Measurements from ENCODE around the gene C1orf167.

Gene C1orf167

GRCh38 chr1:11753555-11754208 lies 8.3 kb upstream of the C1orf167 start:
- TF ChIP-seq ZNF8 (CRISPR knock-in tag; IDR thresholded peaks at IDR 0.05): no peak
- TF ChIP-seq ZC3H10 (CRISPR knock-in tag; IDR thresholded peaks at IDR 0.05): no peak
- no peak for TF ChIP-seq ZFP3 (CRISPR knock-in tag; IDR thresholded peaks at IDR 0.05)
- TF ChIP-seq ESRRG (CRISPR knock-in tag; IDR thresholded peaks at IDR 0.05): no peak
- no peak for TF ChIP-seq ZNF70 (CRISPR knock-in tag; IDR thresholded peaks at IDR 0.05)
- TF ChIP-seq ZFP30 (CRISPR knock-in tag; IDR thresholded peaks at IDR 0.05): no peak
- TF ChIP-seq BACH2 (CRISPR knock-in tag; IDR thresholded peaks at IDR 0.05; ENCODE audit: borderline replicate concordance): no peak
- no peak for TF ChIP-seq GLIS3 (CRISPR knock-in tag; IDR thresholded peaks at IDR 0.05)
- TF ChIP-seq RARB (CRISPR knock-in tag; IDR thresholded peaks at IDR 0.05): no peak
- TF ChIP-seq TOX (CRISPR knock-in tag; IDR thresholded peaks at IDR 0.05; ENCODE audit: borderline replicate concordance): no peak
- TF ChIP-seq PPARA (CRISPR knock-in tag; IDR thresholded peaks at IDR 0.05; ENCODE audit: borderline replicate concordance): no peak
- no peak for TF ChIP-seq TSHZ2 (CRISPR knock-in tag; IDR thresholded peaks at IDR 0.05)
- no peak for TF ChIP-seq SNAI2 (CRISPR knock-in tag; IDR thresholded peaks at IDR 0.05)
- TF ChIP-seq ARNTL (CRISPR knock-in tag; IDR thresholded peaks at IDR 0.05; ENCODE audit: borderline replicate concordance, low read depth): no peak
- no peak for TF ChIP-seq TCF4 (CRISPR knock-in tag; IDR thresholded peaks at IDR 0.05; ENCODE audit: borderline replicate concordance)
- ATAC-seq: peak; percentile 27; the same call in 2 of the 3 replicates

GRCh38 chr1:11757047-11757446 lies 4.9 kb upstream of the C1orf167 start:
- TF ChIP-seq TSHZ2 (CRISPR knock-in tag; IDR thresholded peaks at IDR 0.05): no peak
- no peak for TF ChIP-seq PATZ1 (CRISPR knock-in tag; IDR thresholded peaks at IDR 0.05; ENCODE audit: borderline replicate concordance)
- TF ChIP-seq ZNF565 (CRISPR knock-in tag; conservative IDR thresholded peaks at IDR 0.05; ENCODE audit: low read depth): no peak
- TF ChIP-seq ZNF8 (CRISPR knock-in tag; IDR thresholded peaks at IDR 0.05): no peak
- TF ChIP-seq GLIS3 (CRISPR knock-in tag; IDR thresholded peaks at IDR 0.05): no peak
- no peak for TF ChIP-seq POU6F1 (CRISPR knock-in tag; IDR thresholded peaks at IDR 0.05; ENCODE audit: borderline replicate concordance, low read depth)
- no peak for TF ChIP-seq OSR1 (CRISPR knock-in tag; IDR thresholded peaks at IDR 0.05)
- TF ChIP-seq PPARA (CRISPR knock-in tag; IDR thresholded peaks at IDR 0.05; ENCODE audit: borderline replicate concordance): no peak
- no peak for TF ChIP-seq RARB (CRISPR knock-in tag; IDR thresholded peaks at IDR 0.05)
- TF ChIP-seq ZFP30 (CRISPR knock-in tag; IDR thresholded peaks at IDR 0.05): no peak
- TF ChIP-seq TCF4 (CRISPR knock-in tag; IDR thresholded peaks at IDR 0.05; ENCODE audit: borderline replicate concordance): no peak
- TF ChIP-seq CSRNP3 (CRISPR knock-in tag; IDR thresholded peaks at IDR 0.05): no peak
- no peak for TF ChIP-seq ARNTL (CRISPR knock-in tag; IDR thresholded peaks at IDR 0.05; ENCODE audit: borderline replicate concordance, low read depth)
- TF ChIP-seq SNAI2 (CRISPR knock-in tag; IDR thresholded peaks at IDR 0.05): no peak
- TF ChIP-seq CREB5 (CRISPR knock-in tag; IDR thresholded peaks at IDR 0.05; ENCODE audit: low read depth): no peak
- no peak for TF ChIP-seq ESRRG (CRISPR knock-in tag; IDR thresholded peaks at IDR 0.05)
- no peak for TF ChIP-seq ZC3H10 (CRISPR knock-in tag; IDR thresholded peaks at IDR 0.05)
- TF ChIP-seq CSDC2 (CRISPR knock-in tag; IDR thresholded peaks at IDR 0.05): no peak
- no peak for TF ChIP-seq ZNF70 (CRISPR knock-in tag; IDR thresholded peaks at IDR 0.05)
- no peak for ATAC-seq

Data from SK-N-SH treated with all-trans-retinoic acid at 6 μM for 48 hours (cell line).